Measurements from ENCODE around the gene EXOC6B.

Gene EXOC6B

GRCh38 chr2:72166279-72166678 is 659.6 kb downstream of the EXOC6B start:
- Mint-ChIP-seq H3K4me3 (no peak overlapping the region), H3K4me1 (no peaks in the 10 kb centered on the region), H3K36me3 (ENCODE audit: low read depth) (no peaks in the 10 kb centered on the region), H3K27me3 (ENCODE audit: low read depth) (no peaks in the 10 kb centered on the region), H3K9me3 (peaks cover 3% of the 10 kb centered on the region), H3K27ac (no peak overlapping the region)
- no peak for TF ChIP-seq CTCF (IDR thresholded peaks at IDR 0.05; ENCODE audit: unreplicated experiment in 3 of 3)

- Mint-ChIP-seq H3K9me3 (peaks cover under 1% of the 10 kb centered on the region), H3K4me3 (no peak overlapping the region), H3K27ac (no peak overlapping the region), H3K36me3 (ENCODE audit: low read depth) (no peaks in the 10 kb centered on the region), H3K4me1 (no peaks in the 10 kb centered on the region), H3K27me3 (ENCODE audit: low read depth) (no peaks in the 10 kb centered on the region)
- no peak for TF ChIP-seq CTCF (IDR thresholded peaks at IDR 0.05; ENCODE audit: unreplicated experiment in 3 of 3)
These were observed 660.0 kb downstream of the EXOC6B start for GRCh38 chr2:72165792-72166191.

- Mint-ChIP-seq H3K9me3 (no peaks in the 10 kb centered on the region), H3K4me1 (no peaks in the 10 kb centered on the region)
- TF ChIP-seq CTCF (IDR thresholded peaks at IDR 0.05; ENCODE audit: unreplicated experiment in 3 of 3) = no peak
These were observed 663.3 kb downstream of the EXOC6B start for GRCh38 chr2:72162574-72162973.

GRCh38 chr2:72159211-72159993 is 666.4 kb downstream of the EXOC6B start:
- no peaks in the 10 kb centered on the region for H3K36me3 Mint-ChIP-seq (ENCODE audit: low read depth)
- no peaks in the 10 kb centered on the region for H3K4me1 Mint-ChIP-seq
- H3K27ac Mint-ChIP-seq = no peak overlapping the region
- H3K9me3 Mint-ChIP-seq = no peaks in the 10 kb centered on the region
- H3K4me3 Mint-ChIP-seq = no peak overlapping the region
- peaks cover 32% of the 10 kb centered on the region for H3K27me3 Mint-ChIP-seq (ENCODE audit: low read depth)
- no peak for TF ChIP-seq CTCF (IDR thresholded peaks at IDR 0.05; ENCODE audit: unreplicated experiment in 3 of 3)

More at GRCh38 chr2:72162574-72162973, 663.3 kb downstream of the EXOC6B start:
- no peaks in the 10 kb centered on the region for H3K36me3 Mint-ChIP-seq (ENCODE audit: low read depth)
- H3K27ac Mint-ChIP-seq = no peak overlapping the region
- H3K27me3 Mint-ChIP-seq (ENCODE audit: low read depth) = peaks cover 4% of the 10 kb centered on the region
- H3K4me3 Mint-ChIP-seq = no peak overlapping the region

- no peaks in the 10 kb centered on the region for H3K36me3 Mint-ChIP-seq (ENCODE audit: low read depth)
- H3K27ac Mint-ChIP-seq = no peak overlapping the region
- no peaks in the 10 kb centered on the region for H3K4me1 Mint-ChIP-seq
- H3K4me3 Mint-ChIP-seq = no peak overlapping the region
- TF ChIP-seq CTCF (IDR thresholded peaks at IDR 0.05; ENCODE audit: unreplicated experiment in 3 of 3) = no peak
- no peaks in the 10 kb centered on the region for H3K9me3 Mint-ChIP-seq
- H3K27me3 Mint-ChIP-seq (ENCODE audit: low read depth) = peaks cover 39% of the 10 kb centered on the region
These were observed 667.7 kb downstream of the EXOC6B start for GRCh38 chr2:72157871-72158771.
